DMS53 treated with DMSO at 0.1 percent for 48 hours (cell line): Measurements from ENCODE around the gene RBBP4.
"Not testable (repeated sequence)": the region's sequence is repeated elsewhere in the genome, so short reads cannot be mapped to it uniquely, and the experiment has no call there.

Source experiments
- DNase-seq: peaks from one replicate; lab custom pipeline; 2025; ENCODE audit not compliant: unreplicated experiment; lab: John Stamatoyannopoulos, UW

The RBBP4 gene

DNA sequence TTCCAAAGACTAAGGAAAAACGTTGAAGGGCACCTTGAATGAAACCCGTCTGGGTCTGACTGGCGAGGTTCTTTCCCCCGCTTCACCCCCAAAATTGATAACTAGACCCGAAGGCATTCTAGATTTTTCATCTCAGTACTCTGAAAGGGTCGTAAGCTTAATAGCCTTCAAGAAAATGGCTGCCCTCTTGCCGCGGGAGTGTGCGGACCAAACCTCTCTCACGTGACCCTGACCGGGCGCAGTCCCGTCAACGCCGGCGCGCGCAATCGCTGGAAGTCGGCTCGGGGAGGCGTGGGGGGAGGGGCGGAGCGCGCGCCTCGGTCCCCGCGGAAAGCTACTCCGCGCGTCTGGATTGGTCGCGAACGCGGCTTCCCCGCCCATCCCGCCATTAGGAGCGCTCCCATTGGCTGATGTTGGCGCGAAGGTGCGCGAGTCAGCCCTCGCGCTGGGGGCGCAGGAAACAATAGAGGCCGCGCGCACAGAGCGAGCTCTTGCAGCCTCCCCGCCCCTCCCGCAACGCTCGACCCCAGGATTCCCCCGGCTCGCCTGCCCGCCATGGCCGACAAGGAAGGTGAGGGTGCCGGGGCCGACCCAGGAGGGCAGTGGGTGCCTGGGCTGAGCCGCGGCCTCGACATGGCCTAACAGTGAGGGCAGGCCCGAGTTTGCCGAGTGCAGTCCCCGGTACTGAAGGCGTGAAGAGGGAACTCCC, at the start of gene RBBP4:
Gene RBBP4 (plus strand): TSS at position 457 of the 709 bp plus-strand sequence. CDS start 99 bp downstream, at position 556.
- peak; percentile 97 for DNase-seq

DNA sequence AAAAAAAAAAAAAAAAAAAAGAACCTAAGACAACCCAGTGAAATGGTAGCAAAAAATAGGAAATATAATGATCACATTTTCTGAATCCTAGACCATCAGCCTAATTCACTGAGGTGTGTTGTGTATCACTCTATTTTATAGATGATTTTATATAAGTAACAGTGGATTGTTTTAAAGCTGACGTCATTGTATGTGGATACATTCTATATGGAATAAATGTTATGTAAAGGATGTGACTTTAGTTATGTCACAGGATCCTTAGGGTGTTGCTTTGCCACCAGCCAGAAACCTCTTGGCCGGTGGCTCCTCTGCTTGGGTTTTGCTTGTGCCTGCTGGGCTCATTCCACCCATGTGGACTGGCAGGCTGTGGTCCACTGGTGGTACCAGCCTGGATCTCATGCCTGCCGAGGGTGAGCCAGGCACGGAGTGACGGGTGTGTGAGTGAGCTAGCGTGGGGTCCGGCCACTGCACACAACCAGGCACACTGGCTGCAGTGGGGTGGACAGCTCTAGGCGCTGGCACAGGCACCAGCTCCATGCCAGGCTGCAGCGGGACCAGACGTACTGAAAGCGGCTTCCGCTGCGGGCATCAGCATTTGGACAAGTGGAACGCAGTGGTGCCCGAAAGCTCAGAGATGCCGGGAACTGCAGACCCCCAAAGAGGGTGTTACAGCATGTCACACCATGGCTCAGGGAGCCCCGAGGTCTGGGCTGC, 45.1 kb upstream of the RBBP4 start:
- DNase-seq: no peak

DNA sequence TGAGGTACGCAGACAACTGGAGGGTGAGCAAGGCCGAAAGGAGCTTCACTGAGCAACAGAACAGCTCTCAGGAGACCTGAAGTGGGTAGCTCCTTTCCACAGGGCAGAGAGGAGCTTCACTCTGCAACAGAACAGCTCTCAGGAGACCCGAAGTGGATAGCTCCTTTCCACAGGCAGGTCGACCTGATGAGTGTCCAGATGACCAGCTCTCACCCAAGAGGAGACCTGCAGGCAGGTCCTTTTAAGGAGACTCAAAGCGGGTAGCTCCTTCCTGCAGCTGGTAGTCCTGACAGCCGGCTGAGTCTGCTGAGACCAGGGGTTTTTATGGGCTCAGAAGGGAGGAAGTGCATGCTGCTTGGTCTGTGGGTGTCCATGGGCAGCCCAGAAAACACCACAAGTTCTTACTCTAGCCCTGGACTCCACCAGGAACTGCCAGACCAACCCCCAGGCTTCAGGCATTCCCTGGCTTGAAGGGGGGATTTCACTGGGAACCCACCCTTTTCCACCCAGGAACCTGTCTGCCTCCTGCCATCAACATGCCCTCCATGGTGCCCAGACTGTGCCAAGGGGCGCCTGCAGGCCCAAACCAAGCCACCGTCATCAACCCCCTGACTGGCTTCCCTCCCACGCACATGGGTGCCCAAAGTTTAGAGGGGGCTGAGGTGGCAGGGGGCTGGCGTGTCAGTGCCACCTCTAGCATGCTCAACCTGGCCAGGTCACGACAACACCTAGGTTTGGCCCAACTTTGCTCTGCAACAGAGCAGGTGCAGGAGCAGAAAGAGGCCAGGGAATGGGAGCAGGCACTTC, 44.2 kb upstream of the RBBP4 start:
- no peak for DNase-seq

DNA sequence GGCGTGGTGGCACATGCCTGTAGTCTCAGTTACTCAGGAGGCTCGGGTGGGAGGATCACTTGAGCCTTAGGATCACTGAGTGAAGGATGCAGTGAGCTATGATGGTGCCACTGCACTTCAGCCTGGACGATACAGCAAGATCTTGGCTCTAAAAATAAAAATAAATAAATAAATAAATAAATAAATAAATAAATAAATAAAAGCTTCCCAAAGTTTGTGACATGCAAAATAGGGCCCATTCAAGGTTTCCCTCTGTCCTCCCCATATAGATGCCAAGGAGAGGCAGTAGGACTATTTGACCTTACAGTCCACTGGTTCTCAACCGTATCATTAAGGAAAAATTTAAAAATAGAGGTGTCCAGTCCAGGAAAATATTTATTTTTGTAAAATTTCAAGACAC, 41.8 kb upstream of the RBBP4 start:
- no peak for DNase-seq

DNA sequence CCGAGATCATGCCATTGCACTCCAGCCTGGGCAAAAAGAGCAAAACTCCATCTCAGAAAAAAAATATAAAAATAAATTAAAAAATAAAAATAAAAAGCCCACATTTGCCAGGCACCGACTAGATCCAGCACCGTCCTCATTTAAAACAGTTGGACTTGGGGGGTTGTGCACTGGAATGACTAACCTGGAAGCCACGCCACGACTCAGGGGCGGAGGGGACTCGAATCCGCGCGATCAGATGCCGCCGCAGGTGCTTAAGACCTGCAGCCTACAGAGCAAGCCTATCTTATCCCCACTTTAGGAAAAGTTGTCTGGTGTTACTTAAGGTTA, 39.2 kb upstream of the RBBP4 start:
- no peak for DNase-seq

DNA sequence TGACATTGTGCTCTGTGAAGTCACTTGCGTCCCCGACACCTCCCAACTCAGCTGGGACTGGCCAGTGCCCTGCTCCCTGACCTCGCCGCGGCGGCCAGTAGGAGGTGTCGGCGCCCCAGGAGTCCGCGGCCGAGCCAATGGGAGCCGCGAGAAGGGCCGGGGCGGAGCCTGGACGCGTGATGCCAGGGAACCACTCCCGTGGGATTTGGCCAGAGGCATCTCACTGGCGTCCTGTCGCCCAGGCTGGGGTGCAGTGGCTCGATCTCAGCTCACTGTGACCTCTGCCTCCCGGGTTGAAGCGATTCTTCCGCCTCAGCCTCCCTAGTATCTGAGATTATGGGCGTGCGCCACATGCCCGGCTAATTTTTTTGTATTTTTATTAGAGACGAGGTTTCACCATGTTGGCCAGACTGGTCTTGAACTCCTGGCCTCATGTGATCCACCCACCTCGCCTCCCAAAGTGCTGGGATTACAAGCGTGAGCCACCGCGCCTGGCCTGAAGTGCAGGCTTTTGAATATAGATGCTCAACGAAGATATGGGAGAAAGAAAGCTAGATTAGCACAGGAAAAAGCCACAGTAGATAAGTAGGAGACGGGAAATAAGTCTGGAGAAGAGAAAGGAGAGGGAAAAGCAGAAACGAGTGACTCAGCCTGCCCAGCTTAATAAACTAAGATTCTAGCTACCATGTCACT, 38.7 kb upstream of the RBBP4 start:
- peak; percentile 88 for DNase-seq

DNA sequence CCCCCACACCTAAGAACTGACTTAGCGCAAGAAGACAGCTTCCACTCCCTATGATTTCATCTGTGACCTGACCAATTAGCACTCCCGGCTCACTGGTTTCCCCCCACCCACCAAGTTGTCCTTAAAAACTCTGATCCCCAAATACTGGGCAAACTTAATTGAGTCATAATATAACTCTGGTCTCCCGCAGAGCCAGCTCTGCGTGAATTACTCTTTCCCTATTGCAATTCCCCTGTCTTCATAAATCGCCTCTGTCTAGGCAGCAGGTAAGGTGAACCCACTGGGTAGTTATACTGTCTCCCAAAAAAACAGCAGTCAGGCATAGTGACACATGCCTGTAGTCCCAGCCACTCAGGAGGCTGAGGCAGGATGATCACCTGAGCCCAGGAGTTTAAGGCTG, 37.5 kb upstream of the RBBP4 start:
- no peak for DNase-seq

DNA sequence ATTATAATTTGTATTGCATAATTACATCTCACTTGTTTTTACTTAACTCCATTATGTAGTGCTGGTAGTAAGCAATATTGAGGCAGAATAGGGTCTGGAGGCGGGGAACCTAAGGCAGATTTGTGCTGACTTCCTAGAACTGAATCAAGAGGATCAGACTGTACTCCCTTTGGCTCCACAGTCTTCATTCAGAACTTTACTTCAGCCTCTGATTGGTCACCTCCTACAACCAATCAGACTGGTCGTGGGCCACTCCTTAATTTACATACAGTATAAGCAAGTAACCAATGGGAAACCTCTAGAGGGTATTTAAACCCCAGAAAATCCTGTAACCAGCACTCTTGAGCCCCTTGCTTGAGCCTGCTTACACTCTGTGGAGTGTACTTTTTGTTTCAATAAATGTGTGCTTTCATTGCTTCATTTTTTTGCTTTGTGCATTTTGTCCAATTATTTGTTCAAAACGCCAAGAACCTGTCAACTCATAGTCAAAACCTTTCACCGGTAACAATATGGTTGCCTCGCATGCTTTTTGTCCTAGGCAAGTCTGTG, 32.3 kb upstream of the RBBP4 start:
- no peak for DNase-seq

DNA sequence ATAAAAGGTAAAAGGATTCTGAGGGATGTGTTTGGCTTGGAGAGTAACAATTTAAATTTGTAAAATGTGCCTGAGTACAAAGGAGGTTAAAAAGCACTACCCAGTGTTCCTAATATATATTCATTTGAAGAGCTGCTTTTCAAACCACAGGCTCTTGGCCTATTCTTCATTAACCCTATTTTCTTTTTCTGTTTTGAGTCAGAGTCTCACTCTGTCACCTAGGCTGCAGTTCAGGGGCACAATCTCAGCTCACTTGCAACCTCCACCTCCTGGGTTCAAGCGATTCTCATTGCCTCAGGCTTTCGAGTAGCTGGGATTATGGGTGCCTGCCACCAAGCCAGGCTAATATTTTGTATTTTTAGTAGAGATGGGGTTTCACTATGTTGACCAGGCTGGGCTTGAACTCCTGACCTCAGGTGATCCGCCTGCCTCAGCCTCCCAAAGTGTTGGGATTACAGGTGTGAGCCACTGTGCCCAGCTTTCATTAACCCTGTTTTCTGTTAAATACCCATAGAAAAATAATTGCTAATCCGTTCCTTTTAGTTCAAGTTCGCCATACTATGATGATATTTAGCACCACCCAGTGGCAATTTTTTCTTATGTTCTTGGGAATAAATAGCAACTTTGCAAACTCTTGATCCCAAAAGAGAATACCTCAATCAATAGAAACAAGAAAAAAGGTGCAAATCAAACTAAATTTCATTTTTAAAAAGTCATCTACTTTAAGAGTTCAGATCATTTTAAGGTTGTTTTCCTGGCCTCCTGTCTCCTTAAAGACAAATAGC, 31.1 kb upstream of the RBBP4 start:
- DNase-seq: no peak

DNA sequence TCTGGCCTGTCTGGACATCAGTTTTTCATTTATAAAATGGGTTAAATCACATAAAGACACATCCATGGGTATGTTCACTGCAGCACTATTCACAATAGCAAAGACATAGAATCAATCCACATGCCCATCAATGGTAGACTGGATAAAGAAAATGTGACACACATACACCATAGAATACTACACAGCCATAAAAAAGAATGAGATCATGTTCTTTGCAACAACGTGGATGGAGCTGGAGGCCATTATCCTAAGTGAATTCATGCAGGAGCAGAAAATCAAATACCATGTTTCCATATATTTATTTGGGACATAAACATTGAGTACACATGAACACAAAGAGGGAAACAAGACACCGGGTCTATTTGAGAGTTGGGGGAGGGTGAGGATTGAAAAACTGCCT, 28.8 kb upstream of the RBBP4 start:
- no peak for DNase-seq

DNA sequence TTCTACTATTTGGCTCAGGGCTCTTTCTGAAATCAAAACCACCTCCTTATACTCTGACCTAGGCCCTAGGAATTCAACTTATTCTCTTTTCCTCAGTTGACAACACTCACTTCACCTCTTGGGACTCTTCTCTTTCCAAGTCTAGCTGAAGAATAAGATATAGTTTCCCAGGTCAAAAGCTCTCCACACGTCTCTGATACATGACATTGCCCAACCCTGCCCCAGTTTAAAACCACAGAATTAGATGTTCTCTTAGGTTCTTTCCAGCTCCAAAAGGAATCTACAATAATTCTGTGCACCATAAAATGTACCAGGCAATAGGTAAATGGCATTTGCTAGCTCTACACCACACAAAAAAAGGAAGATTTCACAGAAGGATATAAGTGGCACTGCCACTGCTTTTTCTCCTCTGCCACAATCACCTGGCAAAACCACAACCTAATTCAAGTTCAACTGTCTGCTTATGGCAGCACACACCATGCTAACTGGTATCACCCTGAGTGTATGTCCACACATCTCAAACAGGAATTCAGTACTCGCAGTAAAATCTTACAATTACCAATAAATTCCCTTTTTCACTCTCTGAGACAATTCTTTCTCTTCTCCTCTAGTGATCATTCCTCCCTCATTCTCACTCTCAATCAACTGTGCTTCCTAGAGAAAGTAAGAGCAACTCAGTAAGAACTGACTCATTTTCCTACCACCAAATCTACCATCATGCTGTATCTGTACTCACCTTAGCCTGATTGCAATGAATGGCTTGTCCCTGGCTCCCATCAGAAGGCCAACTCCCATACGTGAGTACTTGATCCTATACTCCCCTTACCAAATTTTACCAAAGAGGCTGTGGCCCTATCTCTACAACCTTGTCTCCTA, 28.0 kb upstream of the RBBP4 start:
- no peak for DNase-seq

DNA sequence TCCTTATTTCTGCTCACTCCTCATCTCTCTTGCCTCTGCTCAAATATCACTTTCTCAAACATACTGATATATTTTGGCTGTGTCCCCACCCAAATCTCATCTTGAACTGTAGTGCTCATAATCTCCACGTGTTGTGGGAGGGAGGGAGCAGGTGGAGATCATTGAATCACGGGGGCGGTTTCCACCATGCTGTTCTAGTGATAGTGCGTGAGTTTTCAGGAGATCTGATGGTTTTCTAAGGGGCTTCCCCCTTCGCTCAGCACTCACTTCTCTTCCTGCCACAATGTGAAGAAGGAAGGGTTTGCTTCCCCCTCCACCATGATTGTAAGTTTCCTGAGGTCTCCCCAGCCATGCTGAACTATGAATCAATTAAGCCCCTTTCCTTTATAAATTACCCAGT, 27.2 kb upstream of the RBBP4 start:
- DNase-seq: no peak

DNA sequence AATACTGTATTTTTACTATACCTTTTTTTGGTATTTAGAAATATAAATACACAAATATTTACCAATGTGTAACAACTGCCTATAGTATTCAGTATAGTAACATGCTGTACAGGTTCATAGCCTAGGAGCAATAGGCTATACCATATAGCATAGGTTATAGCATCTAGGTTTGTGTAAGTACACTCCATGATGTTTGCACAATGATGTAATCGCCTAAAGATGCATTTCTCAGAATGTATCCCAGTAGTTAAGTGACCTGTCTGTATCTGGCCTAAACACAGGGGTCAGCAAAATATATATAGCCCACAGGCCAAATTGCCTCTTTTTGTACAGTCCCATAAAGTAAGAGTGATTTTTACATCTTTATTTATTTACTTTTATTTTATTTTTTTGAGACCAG, 24.8 kb upstream of the RBBP4 start:
- peak; percentile 7 for DNase-seq

DNA sequence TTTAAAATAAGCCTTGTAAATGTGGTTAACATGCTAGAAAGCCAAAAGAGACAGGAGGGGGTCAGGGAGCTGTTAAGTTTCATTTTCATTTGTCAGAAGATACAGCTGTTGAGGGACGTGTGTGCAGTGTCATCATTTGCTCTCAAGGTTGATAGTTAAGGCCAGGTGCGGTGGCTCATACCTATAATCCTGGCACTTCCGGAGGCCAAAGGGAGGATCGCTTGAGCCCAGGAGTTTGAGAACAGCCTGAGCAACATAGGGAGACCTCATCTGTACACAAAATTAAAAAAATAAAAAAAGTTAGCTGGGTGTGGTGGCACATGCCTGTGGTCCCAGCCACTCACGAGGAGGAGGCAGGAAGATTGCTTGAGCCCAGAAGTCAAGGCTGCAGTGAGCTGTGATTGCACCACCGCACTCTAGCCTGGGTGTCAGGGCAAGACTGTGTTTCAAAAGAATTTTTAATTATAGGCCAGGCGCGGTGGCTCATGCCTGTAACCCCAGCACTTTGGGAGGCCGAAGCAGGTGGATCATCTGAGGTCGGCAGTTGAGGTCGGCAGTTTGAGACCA, 23.3 kb upstream of the RBBP4 start:
- DNase-seq: peak; percentile 50

DNA sequence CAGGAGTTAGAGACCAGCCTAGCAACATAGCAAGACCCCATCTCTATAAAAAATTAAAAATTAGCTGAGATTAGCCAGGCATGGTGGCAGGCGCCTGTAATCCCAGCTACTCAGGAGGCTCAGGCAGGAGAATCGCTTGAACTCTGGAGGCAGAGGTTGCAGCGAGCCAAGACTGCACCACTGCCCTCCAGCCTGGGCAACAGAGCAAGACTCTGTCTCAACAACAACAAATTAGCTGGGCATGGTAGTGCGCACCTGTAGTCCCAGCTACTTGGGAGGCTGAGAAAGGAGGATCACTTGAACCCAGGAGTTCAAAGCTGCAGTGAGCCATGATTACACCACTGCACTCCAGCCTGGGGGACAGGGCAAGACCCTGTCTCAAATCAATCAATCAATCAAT, 20.8 kb upstream of the RBBP4 start:
- not testable (repeated sequence) for DNase-seq

DNA sequence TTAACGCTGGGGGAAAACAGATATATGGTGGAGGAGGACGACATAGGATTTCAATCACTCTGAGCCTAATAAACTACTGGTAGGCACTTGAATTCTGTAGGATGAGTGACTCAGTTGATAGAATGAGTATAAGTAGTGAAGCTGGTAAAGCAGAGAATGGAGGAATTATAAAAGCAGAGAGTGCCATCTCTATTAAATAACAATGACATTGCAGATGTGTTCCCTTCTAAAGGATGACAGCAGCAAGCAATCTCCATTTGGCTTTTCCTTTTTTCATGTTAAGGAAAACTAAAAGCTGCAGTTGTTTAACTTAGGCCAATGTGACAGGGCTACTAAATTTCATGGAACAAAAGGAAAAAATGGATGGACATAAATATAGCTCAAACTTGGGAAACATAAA, 18.2 kb upstream of the RBBP4 start:
- DNase-seq: no peak

DNA sequence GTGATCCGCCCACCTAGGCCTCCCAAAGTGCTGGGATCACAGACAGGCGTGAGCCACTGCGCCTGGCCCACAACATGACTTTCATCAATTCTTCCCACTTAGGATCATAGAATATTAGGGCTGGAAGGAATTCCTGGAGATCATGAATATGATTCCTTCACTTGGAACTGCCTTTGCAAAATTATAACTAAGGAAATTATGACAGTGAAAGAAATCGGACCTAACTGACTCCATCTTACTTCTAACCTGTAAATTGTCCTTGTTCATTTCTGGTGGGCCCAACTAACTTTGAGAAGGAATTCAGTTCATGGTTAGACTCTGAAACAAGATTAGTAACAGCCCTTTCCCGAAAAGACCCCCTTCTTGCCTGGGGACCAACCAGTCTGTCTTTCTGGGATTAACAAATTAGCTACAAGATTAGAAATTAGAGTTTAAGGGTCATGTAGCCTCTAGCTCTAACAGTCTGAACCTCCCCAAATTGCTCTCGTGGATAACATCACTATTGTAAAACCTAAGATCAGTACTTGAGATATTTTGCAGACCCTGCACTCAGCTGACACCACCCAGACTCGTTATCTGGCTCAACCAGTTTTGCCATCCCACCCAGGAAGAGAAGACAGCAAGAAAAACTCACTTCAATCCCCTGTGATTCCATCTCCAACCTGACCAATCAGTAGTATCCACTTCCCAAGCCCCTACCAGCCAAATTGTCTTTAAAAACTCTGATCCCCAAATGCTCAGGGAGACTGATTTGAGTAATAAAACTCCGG, 15.3 kb upstream of the RBBP4 start:
- no peak for DNase-seq

DNA sequence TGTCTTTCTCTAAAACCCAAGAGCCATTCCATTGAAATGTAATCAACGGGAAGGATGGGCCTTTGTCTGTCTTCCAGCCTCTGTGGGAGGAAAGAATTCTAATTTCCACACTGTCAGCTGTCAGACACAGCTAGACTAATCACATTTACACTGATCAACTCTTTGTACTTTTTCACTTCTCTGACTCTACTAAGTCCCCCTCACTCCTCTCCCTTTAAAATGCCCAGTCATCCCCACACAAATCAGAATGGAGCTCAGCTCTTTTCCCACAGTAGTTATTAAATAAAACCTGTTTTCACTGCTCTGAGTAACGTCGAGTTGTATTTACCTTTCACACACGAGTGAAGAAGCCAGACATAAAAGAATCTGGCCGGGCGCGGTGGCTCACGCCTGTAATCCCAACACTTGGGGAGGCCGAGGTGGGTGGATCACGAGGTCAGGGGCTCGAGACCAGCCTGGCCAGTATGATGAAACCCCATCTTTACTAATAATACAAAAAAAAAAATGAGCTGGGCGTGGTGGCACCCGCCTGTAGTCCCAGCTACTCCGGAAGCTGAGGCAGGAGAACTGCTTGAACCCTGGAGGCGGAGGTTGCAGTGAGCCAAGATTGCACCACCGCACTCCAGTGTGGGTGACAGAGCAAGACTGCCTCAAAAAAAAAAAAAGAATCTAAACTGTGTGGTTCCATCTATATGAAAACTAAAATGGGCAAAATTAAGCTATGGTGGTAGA, 13.9 kb upstream of the RBBP4 start:
- DNase-seq: no peak
